Measurements from ENCODE around the gene PDE4D. TPM values are rescaled to one million over a fixed set of nuclear protein-coding genes. Genes with fewer than 3 reads are reported as not detected.
"Not testable (repeated sequence)": the region's sequence is repeated elsewhere in the genome, so short reads cannot be mapped to it uniquely, and the experiment has no call there.

The PDE4D gene
- total RNA-seq, 2 experiments from 2014 or later: 75.5 to 80.7 TPM

GRCh38 chr5:59464969-59465368 is 428.6 kb downstream of the PDE4D start:
- H3K4me1 Mint-ChIP-seq (ENCODE audit: low read depth): no peaks in the 10 kb centered on the region
- DNase-seq (no peak), ATAC-seq (no peak)
- no peak for TF ChIP-seq CTCF (IDR thresholded peaks at IDR 0.05)
- H3K4me3 Mint-ChIP-seq: no peak overlapping the region
- H3K27ac Mint-ChIP-seq: no peak overlapping the region
- no peaks in the 10 kb centered on the region for H3K36me3 Mint-ChIP-seq (ENCODE audit: low read depth)
- ChIA-PET CTCF (no interaction called here), POLR2A (no interaction called here)
- intact Hi-C loops (cut with micrococcal nuclease): no loop called here
- no peaks in the 10 kb centered on the region for H3K27me3 Mint-ChIP-seq
- no peaks in the 10 kb centered on the region for H3K9me3 Mint-ChIP-seq

GRCh38 chr5:59463618-59464166 is 429.8 kb downstream of the PDE4D start:
- H3K4me3 Mint-ChIP-seq; ATAC-seq; H3K27me3 Mint-ChIP-seq; intact Hi-C loops (cut with micrococcal nuclease); H3K27ac Mint-ChIP-seq; H3K9me3 Mint-ChIP-seq; H3K36me3 Mint-ChIP-seq (ENCODE audit: low read depth); DNase-seq; H3K4me1 Mint-ChIP-seq (ENCODE audit: low read depth); POLR2A ChIA-PET: not testable (repeated sequence)
- CTCF ChIA-PET: interaction anchor here (1.0 kb wide), 1 partner anchor 209 kb away, joined by 3 read pairs; no protein-coding TSS in a partner anchor

GRCh38 chr5:59462956-59463355 is 430.6 kb downstream of the PDE4D start:
- H3K4me3 Mint-ChIP-seq: no peak overlapping the region
- H3K4me1 Mint-ChIP-seq (ENCODE audit: low read depth): no peaks in the 10 kb centered on the region
- no peaks in the 10 kb centered on the region for H3K36me3 Mint-ChIP-seq (ENCODE audit: low read depth)
- peaks cover 1% of the 10 kb centered on the region for H3K27me3 Mint-ChIP-seq
- ChIA-PET POLR2A (no interaction called here), CTCF (interaction anchor here (1.0 kb wide), 1 partner anchor 210 kb away, joined by 3 read pairs; no protein-coding TSS in a partner anchor)
- no peak for TF ChIP-seq CTCF (IDR thresholded peaks at IDR 0.05)
- intact Hi-C loops (cut with micrococcal nuclease): no loop called here
- H3K9me3 Mint-ChIP-seq: no peaks in the 10 kb centered on the region
- ATAC-seq (no peak), DNase-seq (no peak)
- H3K27ac Mint-ChIP-seq: no peak overlapping the region

GRCh38 chr5:59460368-59461153 is 433.0 kb downstream of the PDE4D start:
- intact Hi-C loops (cut with micrococcal nuclease): no loop called here
- ChIA-PET POLR2A (no interaction called here), CTCF (no interaction called here)
- no peak overlapping the region for H3K4me3 Mint-ChIP-seq
- peaks cover 1% of the 10 kb centered on the region for H3K27me3 Mint-ChIP-seq
- ATAC-seq (no peak), DNase-seq (no peak)
- no peaks in the 10 kb centered on the region for H3K9me3 Mint-ChIP-seq
- H3K4me1 Mint-ChIP-seq (ENCODE audit: low read depth): no peaks in the 10 kb centered on the region
- H3K27ac Mint-ChIP-seq: no peak overlapping the region
- no peaks in the 10 kb centered on the region for H3K36me3 Mint-ChIP-seq (ENCODE audit: low read depth)
- no peak for TF ChIP-seq CTCF (IDR thresholded peaks at IDR 0.05)

GRCh38 chr5:59458966-59459729 is 434.4 kb downstream of the PDE4D start:
- ChIA-PET POLR2A (no interaction called here), CTCF (interaction anchor here (1.1 kb wide), 1 partner anchor 40 kb away, joined by 3 read pairs; no protein-coding TSS in a partner anchor)

More at GRCh38 chr5:59458966-59459729, 434.4 kb downstream of the PDE4D start:
- no peak overlapping the region for H3K27ac Mint-ChIP-seq
- intact Hi-C loops (cut with micrococcal nuclease): no loop called here
- H3K9me3 Mint-ChIP-seq: no peaks in the 10 kb centered on the region
- no peaks in the 10 kb centered on the region for H3K4me1 Mint-ChIP-seq (ENCODE audit: low read depth)
- TF ChIP-seq CTCF (IDR thresholded peaks at IDR 0.05): no peak
- DNase-seq: no peak
- peaks cover 1% of the 10 kb centered on the region for H3K27me3 Mint-ChIP-seq
- no peaks in the 10 kb centered on the region for H3K36me3 Mint-ChIP-seq (ENCODE audit: low read depth)
- no peak overlapping the region for H3K4me3 Mint-ChIP-seq
- no peak for ATAC-seq
